ENCODE results near the gene ACBD5.
"Not testable (repeated sequence)": the region's sequence is repeated elsewhere in the genome, so short reads cannot be mapped to it uniquely, and the experiment has no call there.

Gene ACBD5

GRCh38 chr10:27237531-27237930 is 3.1 kb downstream of the ACBD5 start:
- DNase-seq = not testable (repeated sequence)

GRCh38 chr10:27236589-27237128 is 3.9 kb downstream of the ACBD5 start:
- not testable (repeated sequence) for DNase-seq

GRCh38 chr10:27235706-27236105 is 4.9 kb downstream of the ACBD5 start:
- no peak for DNase-seq

- no peak for DNase-seq
These were observed 10.6 kb downstream of the ACBD5 start for GRCh38 chr10:27230022-27230421.

DNA sequence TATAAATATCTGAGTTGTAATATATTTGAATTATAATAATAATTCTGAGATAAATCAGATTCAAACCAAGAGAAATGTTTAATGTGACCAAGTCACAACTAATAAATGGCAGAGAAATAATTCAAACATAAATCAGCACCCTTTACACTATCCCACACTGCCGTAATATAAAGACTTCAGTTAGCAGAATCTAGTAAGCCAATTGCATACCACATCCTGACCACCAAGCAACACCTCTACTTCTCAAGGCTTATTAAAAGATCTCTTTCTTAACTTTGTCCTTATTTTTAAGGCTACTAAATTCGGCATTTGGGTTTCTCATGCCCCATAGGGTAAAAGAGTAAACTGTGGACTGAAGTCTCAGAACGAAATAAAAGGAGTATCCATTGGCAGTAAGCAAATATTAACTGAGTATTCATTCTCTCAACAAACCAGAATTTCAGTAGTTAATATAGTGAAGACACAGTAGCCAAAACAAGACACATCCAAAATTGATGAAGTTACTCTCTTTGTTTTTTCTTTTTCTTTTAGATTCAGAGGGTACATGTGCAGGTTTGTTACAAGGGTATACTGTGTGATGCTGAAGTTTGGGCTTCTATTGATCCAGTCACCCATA is 14.8 kb downstream of the ACBD5 start:
- DNase-seq = no peak

GRCh38 chr10:27225011-27225590 is 15.5 kb downstream of the ACBD5 start:
- DNase-seq = no peak

- peak in 1 of 2 experiments; percentile 24 for DNase-seq
These were observed 16.6 kb downstream of the ACBD5 start for GRCh38 chr10:27223964-27224363.

GRCh38 chr10:27207350-27207749 is 33.2 kb downstream of the ACBD5 start:
- no peak for DNase-seq

GRCh38 chr10:27203806-27204205 is 36.8 kb downstream of the ACBD5 start:
- DNase-seq = no peak

DNA sequence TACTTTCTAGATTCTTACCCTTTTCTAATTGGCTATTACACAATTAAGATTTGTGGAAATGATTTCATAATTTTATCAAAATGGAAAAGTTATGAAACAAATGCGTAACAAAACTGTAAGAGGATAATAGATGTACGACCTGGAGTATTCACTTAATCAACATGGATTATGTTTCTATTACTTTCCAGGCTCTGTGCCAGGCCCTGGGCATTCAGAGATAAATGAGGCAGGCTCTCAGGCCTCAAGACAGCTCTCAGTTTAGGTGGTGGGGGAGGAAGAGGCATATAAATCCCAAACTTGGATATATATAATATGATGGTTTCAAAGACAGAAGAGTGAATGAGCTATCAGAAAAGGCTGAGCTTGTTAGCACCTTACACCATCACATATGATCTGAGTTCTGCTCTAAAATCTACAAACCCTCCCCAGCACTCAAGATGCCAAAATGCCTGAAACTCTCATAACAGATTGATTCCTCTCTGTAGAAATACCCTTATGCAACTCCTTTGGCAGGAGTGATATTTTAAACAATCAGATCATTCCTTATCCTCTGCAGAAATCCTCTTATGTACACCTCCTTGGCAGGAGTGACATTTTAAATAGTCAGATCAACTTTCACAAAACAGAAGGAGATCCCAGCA is 42.5 kb downstream of the ACBD5 start:
- no peak for DNase-seq

DNA sequence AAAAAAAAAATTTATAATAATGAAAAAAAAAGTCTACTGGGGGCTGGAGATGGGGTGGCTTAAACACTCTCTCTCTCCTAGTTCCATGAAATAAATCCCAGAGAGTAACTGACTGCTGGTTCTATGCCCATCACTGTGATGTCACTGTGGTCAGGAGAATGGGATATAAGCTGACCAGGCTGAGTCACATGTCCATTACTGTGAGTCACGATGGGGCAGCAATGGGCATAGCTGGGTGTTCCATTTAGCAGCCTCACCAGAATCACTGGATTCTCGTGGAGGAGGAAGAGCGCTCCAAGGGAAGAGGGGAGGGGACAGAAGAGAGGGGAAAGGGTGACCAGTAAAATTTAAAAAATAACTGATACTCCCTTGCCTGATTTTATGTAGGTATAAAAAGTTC is 48.3 kb downstream of the ACBD5 start:
- DNase-seq = no peak

DNA sequence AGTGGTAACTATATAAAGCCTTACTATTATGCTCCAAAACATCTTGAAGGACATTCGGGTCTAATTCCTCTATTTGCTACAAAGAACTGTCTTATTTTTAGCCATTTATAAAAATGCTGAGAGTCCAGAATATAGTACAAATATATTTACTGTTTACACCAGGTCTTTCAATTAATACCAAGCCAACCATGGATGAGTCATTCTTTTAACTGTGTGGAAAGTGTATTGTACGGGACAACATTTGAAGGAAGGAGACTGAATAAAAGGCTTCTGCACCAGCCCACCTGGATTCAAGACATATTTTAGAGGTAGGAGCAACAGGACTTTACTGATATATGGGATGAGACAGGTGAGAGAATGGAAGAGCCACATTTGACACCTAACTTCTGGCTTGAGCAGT is 50.1 kb downstream of the ACBD5 start:
- DNase-seq = no peak

- DNase-seq = no peak
These were observed 51.7 kb downstream of the ACBD5 start for GRCh38 chr10:27188897-27189296.

- no peak for DNase-seq
These were observed 52.3 kb downstream of the ACBD5 start for GRCh38 chr10:27188259-27188658.

- DNase-seq = no peak
These were observed 70.7 kb downstream of the ACBD5 start for GRCh38 chr10:27169849-27170248.

DNA sequence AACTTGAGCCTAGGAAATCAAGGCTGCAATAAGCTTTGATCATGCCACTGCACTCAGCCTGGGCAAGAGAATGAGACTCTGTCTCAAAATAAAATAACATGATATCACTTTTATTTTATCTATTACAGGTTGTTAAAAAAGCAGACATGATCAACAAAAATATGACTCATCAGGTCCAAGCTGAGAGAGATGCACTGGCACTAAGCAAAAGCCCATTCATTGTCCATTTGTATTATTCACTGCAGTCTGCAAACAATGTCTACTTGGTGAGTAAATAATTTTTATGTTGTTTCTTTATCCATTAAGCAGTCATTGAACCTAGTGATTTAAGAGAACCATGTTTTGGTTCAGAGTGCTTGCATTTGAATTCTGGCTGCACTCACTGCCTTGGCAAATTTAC is 82.2 kb downstream of the ACBD5 start:
- no peak for DNase-seq

GRCh38 chr10:27157150-27157549 is 83.4 kb downstream of the ACBD5 start:
- no peak for DNase-seq

DNA sequence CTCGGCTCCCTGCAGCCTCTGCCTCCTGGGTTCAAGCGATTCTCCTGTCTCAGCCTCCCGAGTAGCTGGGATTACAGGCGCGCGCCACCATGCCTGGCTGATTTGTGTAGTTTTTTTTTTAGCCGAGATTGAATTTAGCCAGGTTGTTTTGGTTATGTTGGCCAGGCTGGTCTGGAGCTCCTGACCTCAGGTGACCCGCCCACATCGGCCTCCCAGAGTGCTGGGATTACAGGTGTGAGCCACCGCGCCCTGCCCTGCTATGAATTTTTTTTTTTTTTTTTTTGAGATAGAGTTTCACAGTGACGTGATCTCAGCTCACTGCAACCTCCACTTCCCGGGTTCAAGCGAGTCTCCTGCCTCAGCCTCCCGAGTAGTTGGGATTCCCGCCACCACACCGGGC is 84.0 kb downstream of the ACBD5 start:
- DNase-seq = not testable (repeated sequence)

DNA sequence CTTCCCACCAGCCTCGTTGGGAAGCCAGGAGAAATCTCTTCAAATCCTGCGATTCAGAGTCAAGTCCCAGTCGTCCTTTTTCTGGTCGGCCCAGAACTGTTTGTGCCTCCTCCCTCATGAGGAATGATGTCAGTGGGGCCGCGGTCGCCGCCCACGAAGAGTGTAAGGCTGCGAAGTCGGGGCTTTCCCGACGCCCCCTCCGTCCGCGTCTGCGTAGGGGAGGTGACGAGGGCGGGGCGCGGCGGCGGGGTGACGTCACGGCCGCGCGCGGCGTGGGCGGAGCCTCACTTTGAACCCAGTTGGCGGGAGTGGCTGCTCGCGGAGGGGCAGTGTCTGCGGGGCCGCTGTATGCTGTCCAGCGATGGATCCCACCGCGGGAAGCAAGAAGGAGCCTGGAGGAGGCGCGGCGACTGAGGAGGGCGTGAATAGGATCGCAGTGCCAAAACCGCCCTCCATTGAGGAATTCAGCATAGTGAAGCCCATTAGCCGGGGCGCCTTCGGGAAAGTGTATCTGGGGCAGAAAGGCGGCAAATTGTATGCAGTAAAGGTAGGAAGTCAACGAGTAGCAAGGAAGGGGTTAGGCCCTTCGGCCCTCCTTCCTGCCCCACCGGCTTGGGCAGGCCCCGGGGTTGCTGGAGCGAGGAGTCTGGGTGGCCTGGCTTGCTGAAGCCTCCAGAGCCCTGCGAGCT is 85.4 kb downstream of the ACBD5 start, which contains the start of gene MASTL:
TSS of gene MASTL (plus strand) at position 287 of the 689 bp plus-strand sequence. CDS start at position 362, 75 bp downstream.
- DNase-seq = peak; percentile 79 to 93

- no peak for DNase-seq
These were observed 86.8 kb downstream of the ACBD5 start for GRCh38 chr10:27153845-27154193.

DNA sequence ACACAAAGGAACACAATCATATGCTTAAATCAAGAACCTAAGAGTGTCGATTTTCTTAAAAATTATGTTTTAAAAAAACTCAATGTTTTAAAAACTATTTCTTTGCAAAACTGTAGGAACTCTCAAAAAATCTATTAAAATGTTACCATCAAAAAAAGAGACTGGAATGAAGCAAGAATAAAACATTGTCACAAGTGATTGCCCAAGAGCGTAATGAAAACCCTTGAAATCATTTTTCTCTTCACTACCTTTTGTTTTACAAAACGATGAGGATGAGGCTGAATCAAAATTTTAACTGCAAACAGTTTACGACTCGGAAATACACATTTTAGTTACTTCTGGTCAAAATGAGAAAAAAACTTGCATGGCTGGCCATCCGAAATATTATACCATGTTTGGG is 87.3 kb downstream of the ACBD5 start:
- no peak for DNase-seq

DNA sequence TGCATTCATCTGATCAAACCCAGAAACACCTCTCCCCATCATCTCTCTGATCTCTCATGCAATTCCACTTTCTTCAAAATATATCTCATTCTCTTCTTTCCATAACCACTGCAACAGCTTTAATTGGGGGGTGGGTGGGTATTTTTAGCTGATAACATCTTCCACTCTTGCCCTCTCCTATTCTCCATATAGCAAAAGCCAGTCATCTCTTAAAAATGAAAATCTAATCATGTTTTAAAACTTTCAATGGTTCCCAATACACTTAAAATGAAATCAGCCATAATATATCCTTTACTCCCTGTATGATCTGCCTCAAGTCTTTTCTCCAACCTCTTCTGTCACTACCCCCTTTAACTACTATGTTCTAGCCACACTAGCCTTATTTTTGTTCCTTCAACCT is 87.9 kb downstream of the ACBD5 start:
- DNase-seq = no peak

- no peak for DNase-seq
These were observed 90.3 kb downstream of the ACBD5 start for GRCh38 chr10:27150261-27150660.

DNA sequence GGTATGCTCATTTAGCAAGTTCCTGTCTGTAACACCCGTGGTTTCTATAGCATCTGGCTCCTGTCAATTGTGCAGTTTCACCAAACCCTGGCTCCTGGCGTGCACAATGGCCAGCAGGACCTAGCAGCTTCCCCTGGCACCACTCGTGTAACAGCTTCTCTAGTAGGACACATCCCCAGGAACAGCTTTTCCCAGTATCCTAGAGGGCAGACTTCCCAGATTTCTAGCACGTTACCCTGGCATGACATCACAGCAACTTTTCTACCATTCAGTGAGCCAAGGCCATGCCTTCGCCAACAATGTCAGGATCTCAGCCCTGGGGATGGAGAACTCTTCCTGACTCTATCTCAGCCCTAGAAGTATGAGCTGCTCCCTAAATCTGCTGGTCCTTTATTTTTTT is 92.9 kb downstream of the ACBD5 start:
- DNase-seq = peak in 1 of 2 experiments; percentile 19

Data from NCI-H446 (cell line).